H1 (cell line): ENCODE measurements around the gene CREB3. TPM values are rescaled to one million over a fixed set of nuclear protein-coding genes. Genes with fewer than 3 reads are reported as not detected.

Source experiments
- CTCF ChIA-PET: fragments of 300-600 bp; sonication (Branson Sonifier 250); formaldehyde crosslinking; loops from one replicate; lab custom pipeline; 2021; ENCODE audit not compliant: partially characterized antibody; lab: Charles Lee
- POLR2A ChIA-PET: fragments of 300-600 bp; sonication (Branson Sonifier 250); formaldehyde crosslinking; loops from one replicate; lab custom pipeline; 2021; ENCODE audit warnings: inconsistent platforms; ENCODE audit not compliant: partially characterized antibody; lab: Charles Lee
- DNase-seq, 2 experiments: peaks; one replicate each; pipeline versions ENCODE4 v3.0.0 to v3.0.0-alpha.2; 2010 to 2022; ENCODE audit warnings: low spot score in 2 of 2, low read depth in 1 of 2, mixed read lengths in 1 of 2
- FAIRE-seq: peaks from 2 replicates; lab custom pipeline; 2011; peaks lifted over from hg19 to GRCh38; lab: Jason Lieb, UNC
- H2AFZ ChIP-seq: 2 replicates; pipeline ENCODE4 v1.8.1; 2012; ENCODE audit warnings: low read length, inconsistent platforms
- H2AK5ac ChIP-seq: 2 replicates; pipeline ENCODE4 v1.6.1; 2013; ENCODE audit warnings: low read depth, low read length
- H2BK120ac ChIP-seq: replicated peaks from 2 replicates; pipeline ENCODE3; 2013; ENCODE audit warnings: low read depth, low read length, inconsistent platforms
- H2BK12ac ChIP-seq: 2 replicates; pipeline ENCODE4 v1.6.1; 2013; ENCODE audit warnings: low read depth, low read length
- H2BK15ac ChIP-seq: 2 replicates; pipeline ENCODE4 v1.6.1; 2013; ENCODE audit warnings: low read length
- H2BK20ac ChIP-seq: 2 replicates; pipeline ENCODE4 v1.6.1; 2013; ENCODE audit warnings: low read length
- H2BK5ac ChIP-seq: 2 replicates; pipeline ENCODE4 v1.6.1; 2013; ENCODE audit warnings: low read depth, low read length
- H3K14ac ChIP-seq: 2 replicates; pipeline ENCODE4 v1.6.1; 2013; ENCODE audit warnings: inconsistent platforms; ENCODE audit not compliant: insufficient read length
- H3K18ac ChIP-seq: 2 replicates; pipeline ENCODE4 v1.6.1; 2013; ENCODE audit warnings: low read length; ENCODE audit errors: extremely low read depth
- H3K23ac ChIP-seq: 2 replicates; pipeline ENCODE4 v1.6.1; 2013; ENCODE audit warnings: inconsistent platforms; ENCODE audit not compliant: insufficient read length
- H3K23me2 ChIP-seq: 2 replicates; pipeline ENCODE4 v1.6.1; 2013; ENCODE audit warnings: low read depth, low read length
- H3K27ac ChIP-seq: 2 replicates; pipeline ENCODE4 v1.6.1; 2011; ENCODE audit warnings: low read depth, low read length, inconsistent platforms
- H3K27me3 ChIP-seq, 4 experiments: replicated peaks in 1 of 4; 1 replicate in 1 of 4; 2 replicates in 3 of 4; pipeline versions ENCODE4 v1.6.1 to v1.8.1; 2011 to 2013; ENCODE audit warnings: low read length in 3 of 4, mild to moderate bottlenecking in 3 of 4, inconsistent platforms in 2 of 4, mixed read lengths in 2 of 4, moderate library complexity in 1 of 4; ENCODE audit not compliant: control insufficient read depth in 3 of 4, insufficient read depth in 3 of 4; ENCODE audit errors: extremely low read depth in 1 of 4
- H3K36me3 ChIP-seq, 4 experiments: 2 replicates each; pipeline versions ENCODE4 v1.6.1 to v1.8.1; 2011 to 2013; ENCODE audit warnings: mild to moderate bottlenecking in 4 of 4, low read length in 3 of 4, moderate library complexity in 2 of 4, control low read depth in 1 of 4, inconsistent platforms in 1 of 4; ENCODE audit not compliant: insufficient read depth in 4 of 4, control insufficient read depth in 2 of 4
- H3K4ac ChIP-seq: replicated peaks from 2 replicates; pipeline ENCODE3; 2013; ENCODE audit warnings: low read length, low read depth, mixed read lengths, inconsistent platforms; ENCODE audit not compliant: insufficient read length
- H3K4me1 ChIP-seq, 4 experiments: replicated peaks in 1 of 4; 1 replicate in 1 of 4; 2 replicates in 3 of 4; pipeline versions ENCODE4 v1.6.1 to v1.8.1; 2011 to 2013; ENCODE audit warnings: low read length in 3 of 4, inconsistent platforms in 2 of 4, mixed read lengths in 1 of 4; ENCODE audit not compliant: insufficient read depth in 4 of 4, control insufficient read depth in 3 of 4
- H3K4me2 ChIP-seq, 2 experiments: 2 replicates each; pipeline versions ENCODE4 v1.6.1 to v1.8.1; 2011 to 2013; ENCODE audit warnings: low read depth in 2 of 2, low read length in 2 of 2, control low read depth in 1 of 2, inconsistent platforms in 1 of 2, mild to moderate bottlenecking in 1 of 2; ENCODE audit not compliant: insufficient read depth in 1 of 2
- H3K4me3 ChIP-seq, 4 experiments: fragments of 200-600, 300-600 bp in 1 of 4; sonication (generic), shearing (Covaris generic), sonication (Bioruptor Twin) in 1 of 4; 2 replicates each; pipeline versions ENCODE4 v1.5.1 to v1.8.1; 2011 to 2016; ENCODE audit warnings: low read length in 4 of 4, low read depth in 3 of 4, control low read depth in 2 of 4, inconsistent platforms in 2 of 4, mild to moderate bottlenecking in 2 of 4, mixed read lengths in 1 of 4, moderate library complexity in 1 of 4; ENCODE audit not compliant: insufficient read depth in 2 of 4; ENCODE audit errors: extremely low read depth in 1 of 4
- H3K56ac ChIP-seq: replicated peaks from 2 replicates; pipeline ENCODE3; 2013; ENCODE audit warnings: low read depth, mild to moderate bottlenecking, mixed read lengths, low read length, inconsistent platforms; ENCODE audit not compliant: insufficient read length
- H3K79me1 ChIP-seq: 2 replicates; pipeline ENCODE4 v1.6.1; 2013; ENCODE audit warnings: low read depth, low read length, control low read depth
- H3K79me2 ChIP-seq, 2 experiments: 2 replicates each; pipeline versions ENCODE4 v1.6.1 to v1.8.1; 2012 to 2013; ENCODE audit warnings: low read length in 2 of 2, mild to moderate bottlenecking in 2 of 2, inconsistent platforms in 1 of 2; ENCODE audit not compliant: insufficient read depth in 2 of 2, control insufficient read depth in 1 of 2
- H3K9ac ChIP-seq, 4 experiments: replicated peaks in 1 of 4; 1 replicate in 1 of 4; 2 replicates in 3 of 4; pipeline versions ENCODE4 v1.6.1 to v1.8.1; 2011 to 2013; ENCODE audit warnings: low read depth in 3 of 4, low read length in 3 of 4, control low read depth in 2 of 4, mild to moderate bottlenecking in 2 of 4, moderate library complexity in 2 of 4, inconsistent platforms in 1 of 4; ENCODE audit errors: extremely low read depth in 1 of 4
- H3K9me3 ChIP-seq, 2 experiments: 2 replicates each; pipeline versions ENCODE4 v1.6.1 to v1.8.1; 2012 to 2013; ENCODE audit warnings: mild to moderate bottlenecking in 2 of 2, moderate library complexity in 2 of 2, control low read depth in 1 of 2, inconsistent platforms in 1 of 2, low read depth in 1 of 2, low read length in 1 of 2, mixed read lengths in 1 of 2; ENCODE audit not compliant: insufficient read depth in 2 of 2
- H4K20me1 ChIP-seq, 2 experiments: replicated peaks in 1 of 2; 2 replicates each; pipeline versions ENCODE3 to v1.8.1; 2011 to 2013; ENCODE audit warnings: inconsistent platforms in 2 of 2, low read length in 2 of 2, mild to moderate bottlenecking in 1 of 2; ENCODE audit not compliant: insufficient read depth in 2 of 2, control insufficient read depth in 1 of 2
- H4K5ac ChIP-seq: 2 replicates; pipeline ENCODE4 v1.6.1; 2013; ENCODE audit warnings: low read length, low read depth, mixed read lengths, inconsistent platforms; ENCODE audit not compliant: insufficient read length
- H4K8ac ChIP-seq: 2 replicates; pipeline ENCODE4 v1.8.0; 2013; ENCODE audit warnings: mild to moderate bottlenecking, moderate library complexity, low read length, inconsistent platforms; ENCODE audit not compliant: insufficient read depth; ENCODE audit errors: extremely low read depth
- H4K91ac ChIP-seq: replicated peaks from 2 replicates; pipeline ENCODE3; 2013; ENCODE audit warnings: low read length, mixed read lengths, inconsistent platforms; ENCODE audit not compliant: insufficient read length
- WGBS, 2 experiments: shearing (Covaris generic) in 1 of 2; methylation state at CpG; one replicate each; pipeline versions ENCODE4 v1.1.6 to v1.1.7; 2013 to 2015; ENCODE audit warnings: low lambda C conversion rate in 2 of 2, mixed read lengths in 2 of 2, inconsistent platforms in 1 of 2, low coverage in 1 of 2, missing lambda C conversion rate in 1 of 2; ENCODE audit not compliant: insufficient replicate concordance in 2 of 2, insufficient coverage in 1 of 2, insufficient read length in 1 of 2; ENCODE audit errors: extremely low coverage in 1 of 2, missing lambda C conversion rate in 1 of 2; 5-methylcytosine and 5-hydroxymethylcytosine counted together
- polyA plus RNA-seq, 7 experiments: library from polyadenylated mRNA; depleted of rRNA in 3 of 7; stranded (reverse) in 5 of 7; unstranded in 2 of 7; fragments of >200 nt in 5 of 7; fragments of 200-250 nt in 2 of 7; gene quantifications; 1 replicate in 5 of 7; 2 replicates in 1 of 7; 4 replicates in 1 of 7; pipeline versions ENCODE4 v1.2.1 to v1.2.3, GENCODE V29; 2011 to 2013; ENCODE audit warnings: missing spikeins in 2 of 7, mixed read lengths in 2 of 7
- total RNA-seq: library from RNA; stranded (reverse); fragmentation: NEBNext Ultra II Directional; extraction: Animal tissue kit (Norgen Biotek cat#: 25700); gene quantifications from 2 replicates; pipeline ENCODE4 v1.2.1, GENCODE V29; 2021

The CREB3 gene
- total and polyA plus RNA-seq, 2 of the 8 experiments (the other 6 are each of a cell fraction or from before 2014, with no cell fraction given) = 24.4 to 25.7 TPM

DNA sequence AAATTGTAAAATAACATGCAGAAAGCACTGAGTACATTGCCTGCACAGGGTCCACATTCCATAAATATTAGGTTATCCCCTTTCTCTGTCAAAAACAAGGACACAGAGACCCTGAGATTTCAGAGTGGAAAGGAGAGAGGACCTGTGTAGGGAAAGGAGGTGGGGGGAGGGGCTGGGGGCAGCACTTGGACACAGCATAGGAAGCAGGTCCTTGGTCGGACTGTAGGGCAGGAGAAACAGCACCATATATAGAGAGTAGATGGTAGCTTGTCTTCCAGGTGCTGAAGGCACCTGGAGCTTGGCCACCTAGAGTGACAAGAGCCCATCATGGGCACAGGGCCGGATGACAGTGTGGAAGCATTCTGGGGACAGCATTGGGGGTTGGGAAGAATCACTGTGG lies 45.2 kb upstream of the CREB3 start:
- Histone ChIP-seq H3K36me3 (peaks cover 14 to 41% (median 32%) of the 10 kb centered on the region in 4 experiments), H3K4ac (no peak overlapping the region), H3K27ac (no peak overlapping the region), H3K4me2 (no peak overlapping the region), H3K9ac (no peak overlapping the region), H4K5ac (no peak overlapping the region), H3K27me3 (no peaks in the 10 kb centered on the region), H2BK5ac (no peak overlapping the region), H2BK12ac (no peak overlapping the region), H2AFZ (no peak overlapping the region), H2BK20ac (no peak overlapping the region), H4K91ac (no peak overlapping the region), H3K18ac (no peak overlapping the region), H3K23ac (no peak overlapping the region), H4K8ac (no peak overlapping the region), H4K20me1 (peaks cover 9% of the 10 kb centered on the region in 2 experiments), H3K79me1 (peaks cover 2% of the 10 kb centered on the region; the same call in 1 of the 2 replicates), H3K23me2 (peaks cover 12% of the 10 kb centered on the region), H2AK5ac (no peak overlapping the region), H3K4me1 (peaks cover 6 to 15% (median 8%) of the 10 kb centered on the region in 4 experiments; a peak in 6 of 7 replicates), H3K4me3 (no peak overlapping the region), H2BK120ac (no peak overlapping the region), H3K56ac (no peak overlapping the region), H3K79me2 (peaks cover 0 to 21% of the 10 kb centered on the region in 2 experiments; a peak in 2 of 4 replicates), H3K9me3 (no peaks in the 10 kb centered on the region), H2BK15ac (no peak overlapping the region), H3K14ac (no peak overlapping the region)
- ChIA-PET POLR2A (interaction anchor here (0.9 to 14.9 kb wide), 8 partner anchors 6 to 70 kb away, joined by 3 to 158 read pairs (median 40); partner anchors contain the start of genes ARHGEF39, CA9, CREB3 and TLN1), CTCF (interaction anchor here (2.3 to 14.1 kb wide), 3 partner anchors 10 to 40 kb away, joined by 16 to 347 read pairs (median 29); partner anchors contain the start of genes ARHGEF39, CCDC107 and RMRP)
- WGBS, 2 experiments = 69% methylated on average over 2 of the region's 2 CpGs; no CpG with 5 or more reads in 1 of the 2 experiments
- FAIRE-seq = no peak
- no peak for DNase-seq
